HG02763 (cell line): ENCODE measurements around the gene THBS1.

ENCODE experiments used
- ATAC-seq: cut with Tn5 transposase; IDR thresholded peaks from one replicate; pipeline ENCODE4 v1.9.1; 2021; ENCODE audit warnings: mild to moderate bottlenecking, moderate library complexity; ENCODE audit not compliant: unreplicated experiment

THBS1 gene

GRCh38 chr15:39573844-39574243 lies 7.0 kb upstream of the THBS1 start:
- no peak for ATAC-seq

- no peak for ATAC-seq
Measured at GRCh38 chr15:39574427-39574826, 6.5 kb upstream of the THBS1 start.

- ATAC-seq: no peak
Measured at GRCh38 chr15:39575180-39575579, 5.7 kb upstream of the THBS1 start.

GRCh38 chr15:39578851-39579486 lies 1.9 kb upstream of the THBS1 start:
- ATAC-seq: no peak

GRCh38 chr15:39579487-39580116 lies 1.3 kb upstream of the THBS1 start:
- no peak for ATAC-seq

- ATAC-seq: peak; percentile 81
Measured at GRCh38 chr15:39580117-39580484, 778 bp upstream of the THBS1 start.

- ATAC-seq: no peak
Measured at GRCh38 chr15:39581242-39581792, 438 bp downstream of the THBS1 start.

GRCh38 chr15:39581793-39582285 lies 960 bp downstream of the THBS1 start:
- ATAC-seq: no peak

- no peak for ATAC-seq
Measured at GRCh38 chr15:39582286-39582976, 1.6 kb downstream of the THBS1 start.

- no peak for ATAC-seq
Measured at GRCh38 chr15:39582977-39583595, 2.2 kb downstream of the THBS1 start.

- no peak for ATAC-seq
Measured at GRCh38 chr15:39583596-39584265, 2.9 kb downstream of the THBS1 start.

GRCh38 chr15:39584266-39584659 lies 3.4 kb downstream of the THBS1 start:
- ATAC-seq: no peak

GRCh38 chr15:39584662-39585388 lies 3.9 kb downstream of the THBS1 start:
- ATAC-seq: no peak

GRCh38 chr15:39585389-39585841 lies 4.5 kb downstream of the THBS1 start:
- no peak for ATAC-seq

GRCh38 chr15:39585871-39586301 lies 5.0 kb downstream of the THBS1 start:
- no peak for ATAC-seq

- no peak for ATAC-seq
Measured at GRCh38 chr15:39586387-39587095, 5.7 kb downstream of the THBS1 start.

GRCh38 chr15:39587096-39587721 lies 6.3 kb downstream of the THBS1 start:
- no peak for ATAC-seq

- ATAC-seq: no peak
Measured at GRCh38 chr15:39587731-39588530, 7.1 kb downstream of the THBS1 start.
